GF-D8 (cell line): ENCODE results near the gene YPEL4.
"Not testable (repeated sequence)": the region's sequence is repeated elsewhere in the genome, so short reads cannot be mapped to it uniquely, and the experiment has no call there.

Experiments
- DNase-seq: peaks from one replicate; lab custom pipeline; 2025; lab: John Stamatoyannopoulos, UW

Gene YPEL4

GRCh38 chr11:57649826-57650738 is at the start of gene YPEL4:
TSS of gene YPEL4 (minus strand) at chr11:57649912. CDS start at chr11:57647107, 2,805 bp downstream.
- DNase-seq, result no peak

GRCh38 chr11:57698843-57699365 is 49.2 kb upstream of the YPEL4 start:
- no peak for DNase-seq

- DNase-seq, result not testable (repeated sequence)
Observed at GRCh38 chr11:57690474-57690873, 40.8 kb upstream of the YPEL4 start.

- DNase-seq, result no peak
Observed at GRCh38 chr11:57681168-57681567, 31.5 kb upstream of the YPEL4 start.

- DNase-seq, result no peak
Observed at GRCh38 chr11:57680552-57680874, 30.8 kb upstream of the YPEL4 start.

GRCh38 chr11:57679396-57679795 is 29.7 kb upstream of the YPEL4 start:
- DNase-seq, result no peak

GRCh38 chr11:57675176-57675941 is 25.6 kb upstream of the YPEL4 start:
- DNase-seq, result no peak

- no peak for DNase-seq
Observed at GRCh38 chr11:57674251-57674650, 24.5 kb upstream of the YPEL4 start.

GRCh38 chr11:57668434-57668782 is 18.7 kb upstream of the YPEL4 start:
- DNase-seq, result peak; percentile 32

GRCh38 chr11:57667736-57668433 is 18.2 kb upstream of the YPEL4 start, which contains the start of gene ZDHHC5:
TSS of gene ZDHHC5 (plus strand) at chr11:57668114. CDS start at chr11:57673091, 4,977 bp downstream.
- peak; percentile 96 for DNase-seq

GRCh38 chr11:57667117-57667735 is 17.5 kb upstream of the YPEL4 start:
- peak; percentile 96 for DNase-seq

- DNase-seq, result no peak
Observed at GRCh38 chr11:57663975-57664374, 14.3 kb upstream of the YPEL4 start.

- DNase-seq, result no peak
Observed at GRCh38 chr11:57662893-57663292, 13.2 kb upstream of the YPEL4 start.

GRCh38 chr11:57659669-57660068 is 10.0 kb upstream of the YPEL4 start:
- DNase-seq, result no peak

- no peak for DNase-seq
Observed at GRCh38 chr11:57658023-57658361, 8.3 kb upstream of the YPEL4 start.

GRCh38 chr11:57657194-57658022 is 7.7 kb upstream of the YPEL4 start, which contains the start of gene CLP1:
TSS of gene CLP1 (plus strand) at chr11:57657762. CDS start at chr11:57659477, 1,715 bp downstream.
- peak; percentile 92 for DNase-seq

GRCh38 chr11:57656885-57657193 is 7.1 kb upstream of the YPEL4 start:
- DNase-seq, result no peak

- DNase-seq, result no peak
Observed at GRCh38 chr11:57653163-57653562, 3.5 kb upstream of the YPEL4 start.

GRCh38 chr11:57652662-57653061 is 3.0 kb upstream of the YPEL4 start:
- no peak for DNase-seq

GRCh38 chr11:57652230-57652629 is 2.5 kb upstream of the YPEL4 start:
- DNase-seq, result not testable (repeated sequence)

GRCh38 chr11:57651408-57651807 is 1.7 kb upstream of the YPEL4 start:
- DNase-seq, result no peak
